PC-9 (cell line): Measurements from ENCODE around the gene SESN3. TPM values are rescaled to one million over a fixed set of nuclear protein-coding genes. Genes with fewer than 3 reads are reported as not detected.

Source experiments
- BruUV-seq: library from RNA; stranded (reverse); fragments of 400-500 nt; replicated peaks from 2 replicates; lab custom pipeline; 2021; lab: Mats Ljungman, UMichigan
- CTCF ChIA-PET: fragments of 300-600 bp; sonication (Branson Sonifier 250); formaldehyde crosslinking; loops from one replicate; lab custom pipeline; 2022; ENCODE audit warnings: antibody characterized with exemption; lab: Charles Lee
- POLR2A ChIA-PET: fragments of 300-600 bp; sonication (Branson Sonifier 250); formaldehyde crosslinking; loops from one replicate; lab custom pipeline; 2022; ENCODE audit warnings: antibody characterized with exemption; ENCODE audit not compliant: unreplicated experiment; lab: Charles Lee
- DNase-seq, 2 experiments: peaks; one replicate each; pipeline versions ENCODE4 v3.0.0 to v3.0.0-alpha.2; 2015 to 2022; ENCODE audit warnings: mixed read lengths in 1 of 2
- H2AFZ ChIP-seq: fragments of 200-600 bp; sonication (generic); 2 replicates; pipeline ENCODE4 v1.8.1; 2017; ENCODE audit warnings: antibody characterized with exemption
- H3F3A ChIP-seq: fragments of 200-600 bp; sonication (generic); 2 replicates; pipeline ENCODE4 v1.8.1; 2017; ENCODE audit warnings: antibody characterized with exemption, mild to moderate bottlenecking, low read depth; ENCODE audit not compliant: insufficient read depth
- H3K27ac ChIP-seq: fragments of 200-600 bp; sonication (generic); 2 replicates; pipeline ENCODE4 v1.6.1; 2016; ENCODE audit warnings: mixed run types
- H3K27me3 ChIP-seq: fragments of 200-600 bp; sonication (generic); 2 replicates; pipeline ENCODE4 v1.6.1; 2016; ENCODE audit warnings: low read depth, mixed run types; ENCODE audit not compliant: insufficient read depth
- H3K36me3 ChIP-seq: fragments of 200-600 bp; sonication (generic); 2 replicates; pipeline ENCODE4 v1.6.1; 2016; ENCODE audit warnings: low read depth, mixed run types
- H3K4me1 ChIP-seq: fragments of 200-600 bp; sonication (generic); replicated peaks from 2 replicates; pipeline ENCODE4 v1.6.1; 2016; ENCODE audit warnings: mixed run types; ENCODE audit not compliant: insufficient read depth
- H3K4me2 ChIP-seq: fragments of 200-600 bp; sonication (generic); 2 replicates; pipeline ENCODE4 v1.6.1; 2017; ENCODE audit warnings: mixed run types
- H3K4me3 ChIP-seq: fragments of 200-600 bp; sonication (generic); 2 replicates; pipeline ENCODE4 v1.6.1; 2016; ENCODE audit warnings: mixed run types
- H3K79me2 ChIP-seq: fragments of 200-600 bp; sonication (generic); 2 replicates; pipeline ENCODE4 v1.6.1; 2017; ENCODE audit warnings: low read depth, mixed run types
- H3K9me2 ChIP-seq: fragments of 200-600 bp; sonication (generic); 2 replicates; pipeline ENCODE4 v1.8.1; 2017; ENCODE audit warnings: mild to moderate bottlenecking; ENCODE audit not compliant: insufficient read depth
- H3K9me3 ChIP-seq: fragments of 200-600 bp; sonication (generic); 2 replicates; pipeline ENCODE4 v1.8.1; 2016; ENCODE audit warnings: low read depth; ENCODE audit not compliant: insufficient read depth
- H4K20me1 ChIP-seq: fragments of 200-600 bp; sonication (generic); 2 replicates; pipeline ENCODE4 v1.8.1; 2017; ENCODE audit not compliant: insufficient read depth
- EZH2 ChIP-seq: fragments of 200-600 bp; sonication (generic); IDR thresholded peaks from 2 replicates; pipeline ENCODE4 v1.8.0; 2017; ENCODE audit warnings: antibody characterized with exemption, low read depth
- intact Hi-C: fragments of 100-400 bp; cut with micrococcal nuclease; formaldehyde crosslinking; loops from one replicate; pipeline ENCODE4 v1.10.0; 2022; ENCODE audit not compliant: unreplicated experiment
- total RNA-seq: library from RNA; stranded (reverse); gene quantifications from 2 replicates; pipeline ENCODE4 v1.2.3, GENCODE V29; 2021
- TF ChIP-seq, protein P1 (sequence below): fragments of 200-600 bp; sonication (generic); conservative IDR thresholded peaks from 2 replicates; pipeline ENCODE4 v1.6.1; 2017; ENCODE audit warnings: mixed run types, antibody characterized with exemption, mild to moderate bottlenecking, moderate library complexity

Gene SESN3
- total RNA-seq, 1 experiment from 2014 or later, result 0.85 TPM

DNA sequence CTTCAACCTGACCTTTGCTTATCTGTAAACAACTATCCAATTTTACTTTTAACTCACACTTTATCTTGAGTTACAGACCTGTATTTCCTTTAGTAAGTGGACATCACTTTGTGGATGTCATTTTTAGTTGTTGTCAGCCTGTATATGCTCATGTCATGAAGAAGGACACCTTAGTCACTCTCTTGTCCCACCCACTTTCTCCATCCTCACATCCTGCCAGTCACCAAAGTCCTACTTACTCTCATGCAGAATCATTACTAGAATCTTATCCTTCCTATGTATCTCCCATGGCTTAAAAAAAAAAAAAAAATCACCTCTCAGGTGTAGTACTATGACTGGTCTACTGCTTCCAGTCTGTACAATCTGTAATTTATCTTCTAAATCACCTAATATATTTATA lies 43.3 kb downstream of the SESN3 start:
- no peak overlapping the region for H2AFZ ChIP-seq
- no peak overlapping the region for H3K4me3 ChIP-seq
- no peaks in the 10 kb centered on the region for H3K79me2 ChIP-seq
- no TSS peak for BruUV-seq
- H3K4me2 ChIP-seq, result no peak overlapping the region
- POLR2A ChIA-PET, result interaction anchor here (0.5 to 0.7 kb wide), 2 partner anchors 470 to 597 kb away, joined by 6 to 20 read pairs; no protein-coding TSS in a partner anchor
- H3K9me2 ChIP-seq, result no peaks in the 10 kb centered on the region
- H3K36me3 ChIP-seq, result no peaks in the 10 kb centered on the region
- no peaks in the 10 kb centered on the region for H3K4me1 ChIP-seq
- CTCF ChIA-PET, result no interaction called here
- intact Hi-C loops, result no loop called here
- H4K20me1 ChIP-seq, result no peaks in the 10 kb centered on the region
- no peak for TF ChIP-seq EZH2
- TF ChIP-seq, protein P1, sequence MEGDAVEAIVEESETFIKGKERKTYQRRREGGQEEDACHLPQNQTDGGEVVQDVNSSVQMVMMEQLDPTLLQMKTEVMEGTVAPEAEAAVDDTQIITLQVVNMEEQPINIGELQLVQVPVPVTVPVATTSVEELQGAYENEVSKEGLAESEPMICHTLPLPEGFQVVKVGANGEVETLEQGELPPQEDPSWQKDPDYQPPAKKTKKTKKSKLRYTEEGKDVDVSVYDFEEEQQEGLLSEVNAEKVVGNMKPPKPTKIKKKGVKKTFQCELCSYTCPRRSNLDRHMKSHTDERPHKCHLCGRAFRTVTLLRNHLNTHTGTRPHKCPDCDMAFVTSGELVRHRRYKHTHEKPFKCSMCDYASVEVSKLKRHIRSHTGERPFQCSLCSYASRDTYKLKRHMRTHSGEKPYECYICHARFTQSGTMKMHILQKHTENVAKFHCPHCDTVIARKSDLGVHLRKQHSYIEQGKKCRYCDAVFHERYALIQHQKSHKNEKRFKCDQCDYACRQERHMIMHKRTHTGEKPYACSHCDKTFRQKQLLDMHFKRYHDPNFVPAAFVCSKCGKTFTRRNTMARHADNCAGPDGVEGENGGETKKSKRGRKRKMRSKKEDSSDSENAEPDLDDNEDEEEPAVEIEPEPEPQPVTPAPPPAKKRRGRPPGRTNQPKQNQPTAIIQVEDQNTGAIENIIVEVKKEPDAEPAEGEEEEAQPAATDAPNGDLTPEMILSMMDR, result no peak
- H3K9me3 ChIP-seq, result no peaks in the 10 kb centered on the region
- no peak overlapping the region for H3K27ac ChIP-seq
- H3F3A ChIP-seq, result no peaks in the 10 kb centered on the region
- DNase-seq, result no peak
- H3K27me3 ChIP-seq, result no peaks in the 10 kb centered on the region

DNA sequence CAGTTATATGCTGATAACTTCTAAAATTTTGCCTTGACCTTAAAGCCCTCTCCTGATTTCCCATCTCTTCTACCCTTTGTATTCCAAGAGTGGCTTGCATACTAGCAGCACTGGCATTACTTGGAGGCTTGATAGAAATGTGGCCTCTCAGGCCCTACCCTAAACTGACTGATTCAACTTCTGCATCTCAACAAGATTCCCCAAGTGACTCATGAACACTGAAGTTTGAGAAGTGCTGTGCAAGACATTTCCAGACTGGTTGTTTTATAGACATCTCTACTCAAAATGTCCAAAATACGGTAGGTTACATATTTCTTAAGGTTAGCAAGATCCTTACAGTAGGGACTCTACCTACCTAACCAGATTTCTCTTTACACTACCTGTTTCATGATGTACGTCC lies 48.6 kb downstream of the SESN3 start:
- H3K36me3 ChIP-seq, result no peaks in the 10 kb centered on the region
- no peaks in the 10 kb centered on the region for H3K79me2 ChIP-seq
- H4K20me1 ChIP-seq, result 0 out of 2 replicates have a peak, but pooled peaks cover 2% of the 10 kb centered on the region
- TF ChIP-seq, protein P1, result no peak
- no peak for TF ChIP-seq EZH2
- no peak overlapping the region for H2AFZ ChIP-seq
- no TSS peak for BruUV-seq
- DNase-seq, result no peak
- no peak overlapping the region for H3K27ac ChIP-seq
- H3K4me3 ChIP-seq, result no peak overlapping the region
- H3K4me2 ChIP-seq, result no peak overlapping the region
- no peaks in the 10 kb centered on the region for H3K4me1 ChIP-seq
- H3K27me3 ChIP-seq, result no peaks in the 10 kb centered on the region
- no peaks in the 10 kb centered on the region for H3F3A ChIP-seq
- intact Hi-C loops, result no loop called here
- POLR2A ChIA-PET, result no interaction called here
- H3K9me3 ChIP-seq, result no peaks in the 10 kb centered on the region
- CTCF ChIA-PET, result no interaction called here
- H3K9me2 ChIP-seq, result no peaks in the 10 kb centered on the region; the same call in 1 of the 2 replicates

DNA sequence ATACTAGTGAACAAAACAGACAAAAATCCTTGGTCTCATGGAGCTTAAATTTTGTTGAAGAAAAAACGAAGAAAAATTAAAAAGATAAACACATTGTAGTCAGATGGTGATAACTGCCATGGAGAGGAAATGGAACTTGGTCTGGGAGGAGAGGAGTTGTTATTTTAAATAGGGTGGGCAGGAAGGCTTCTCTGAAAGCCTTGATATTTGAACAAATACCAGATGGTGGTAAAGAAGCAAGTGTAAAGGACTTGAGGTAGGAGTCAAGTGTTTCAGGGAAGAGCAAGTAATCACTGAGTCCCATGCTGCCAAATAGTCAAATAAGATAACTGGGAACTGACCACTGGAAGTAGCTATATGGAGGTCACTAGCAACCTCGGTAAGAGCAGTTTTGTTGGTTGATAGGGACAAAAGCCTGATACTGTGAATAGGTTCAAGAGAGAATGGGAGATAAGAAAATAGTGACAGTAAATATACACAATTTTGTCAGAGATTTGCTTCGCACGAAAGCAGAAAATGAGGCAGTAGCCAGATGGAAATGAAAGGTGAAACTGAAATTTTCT lies 55.1 kb downstream of the SESN3 start:
- H3K4me2 ChIP-seq, result no peak overlapping the region
- no TSS peak for BruUV-seq
- intact Hi-C loops, result no loop called here
- H3K9me3 ChIP-seq, result no peaks in the 10 kb centered on the region
- POLR2A ChIA-PET, result no interaction called here
- no peak for DNase-seq
- H3K4me3 ChIP-seq, result no peak overlapping the region
- no peaks in the 10 kb centered on the region for H3K27me3 ChIP-seq
- CTCF ChIA-PET, result no interaction called here
- H3K79me2 ChIP-seq, result no peaks in the 10 kb centered on the region
- H3K36me3 ChIP-seq, result no peaks in the 10 kb centered on the region
- H3K9me2 ChIP-seq, result no peaks in the 10 kb centered on the region
- H3K4me1 ChIP-seq, result no peaks in the 10 kb centered on the region
- no peak overlapping the region for H3K27ac ChIP-seq
- TF ChIP-seq, protein P1, result no peak
- no peak for TF ChIP-seq EZH2
- no peaks in the 10 kb centered on the region for H3F3A ChIP-seq
- H4K20me1 ChIP-seq, result 0 out of 2 replicates have a peak, but pooled peaks cover 1% of the 10 kb centered on the region
- H2AFZ ChIP-seq, result no peak overlapping the region
